NCI-H748 (cell line): ENCODE results near the gene KLHDC8B.

Experiments used
- DNase-seq: peaks from one replicate; lab custom pipeline; 2025; ENCODE audit not compliant: unreplicated experiment; lab: John Stamatoyannopoulos, UW

Gene KLHDC8B

DNA sequence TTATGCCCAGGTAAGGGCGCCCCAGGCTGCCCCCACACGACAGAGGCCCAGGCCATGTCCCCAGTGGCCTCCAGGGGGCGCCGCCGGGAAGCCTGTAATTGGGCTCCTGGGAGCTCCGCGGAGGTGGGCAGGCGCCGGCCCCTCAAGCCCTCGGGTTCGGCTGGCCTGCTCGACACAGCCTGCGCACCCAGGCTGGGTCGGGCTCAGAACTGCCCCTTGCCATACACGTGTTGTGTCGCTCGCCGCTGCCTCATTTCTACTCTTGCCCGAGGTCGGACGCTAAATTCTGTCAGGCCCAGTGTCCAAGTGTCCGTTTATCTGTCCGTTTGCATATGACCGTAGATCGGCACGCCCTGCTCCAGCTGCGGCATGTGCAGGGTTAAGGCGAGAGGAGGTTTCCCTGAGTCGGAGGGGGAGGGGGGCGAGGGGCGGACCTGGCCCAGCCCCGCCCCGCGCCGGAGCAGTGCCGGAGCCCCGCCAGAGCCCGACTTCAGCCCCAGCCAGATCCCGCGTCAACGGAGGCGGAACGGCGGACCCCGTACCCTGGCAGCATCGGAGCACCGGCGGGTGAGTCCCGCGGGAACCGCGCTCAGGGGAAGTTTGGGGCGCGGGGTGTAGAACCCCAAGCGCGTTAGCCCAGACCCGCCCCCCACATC, at the start of gene KLHDC8B:
Gene KLHDC8B, plus strand, starts transcription at position 480 of the 656 bp plus-strand sequence. CDS start 1,172 bp downstream, outside the sequence.
- DNase-seq, result peak; percentile 84

DNA sequence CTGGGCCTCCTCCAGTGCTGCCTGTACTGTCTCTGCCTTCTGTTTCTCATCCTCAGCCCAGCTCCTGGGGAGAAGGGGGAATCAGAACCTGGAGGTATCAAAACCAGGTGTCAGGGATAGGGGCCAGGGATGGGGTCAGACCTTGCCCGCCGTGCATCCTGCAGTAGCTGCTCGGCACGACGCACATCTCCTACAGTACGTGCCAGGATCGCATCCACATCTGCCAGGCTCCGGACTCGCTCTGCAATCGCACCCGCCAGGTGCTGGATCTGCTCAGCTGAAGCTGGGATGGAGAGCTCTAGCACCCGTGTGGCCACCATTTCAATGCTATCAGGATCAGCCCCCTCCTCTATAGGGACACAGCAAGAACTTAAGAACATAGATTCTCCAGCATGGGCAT, 49.4 kb upstream of the KLHDC8B start:
- DNase-seq, result no peak

- DNase-seq, result no peak
These were observed 48.9 kb upstream of the KLHDC8B start for GRCh38 chr3:49122451-49122850.

DNA sequence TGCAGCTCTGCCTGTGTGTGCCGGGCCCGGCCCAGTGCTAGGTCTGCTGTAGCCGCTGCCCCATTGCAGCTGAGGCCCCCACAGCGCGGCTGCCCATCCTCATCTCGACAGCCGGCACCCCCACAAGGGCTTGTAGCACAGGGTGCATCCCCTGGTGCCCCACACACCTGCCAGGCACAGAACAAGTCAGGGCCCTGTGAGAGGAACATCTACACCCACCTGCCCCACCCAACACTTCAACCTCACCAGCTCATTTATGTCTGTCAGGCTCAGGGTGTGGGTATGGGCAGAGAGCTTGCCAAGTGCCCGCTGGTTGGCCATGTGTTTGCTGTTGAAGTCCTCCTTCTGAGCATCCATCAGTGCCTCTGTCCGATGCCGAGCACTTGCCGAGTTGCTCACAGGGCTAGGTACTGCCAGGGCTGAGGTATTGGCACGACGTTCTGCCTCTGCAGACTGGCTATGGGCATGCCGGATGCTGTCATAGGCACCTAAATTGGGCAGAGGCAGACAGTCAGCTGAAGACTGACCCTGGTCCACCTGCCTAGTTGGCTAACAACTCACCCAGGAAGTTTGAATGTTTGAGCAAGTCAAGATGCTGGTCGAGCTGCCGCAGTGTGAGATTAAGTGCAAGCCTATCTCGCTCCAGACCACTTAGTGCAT, 48.4 kb upstream of the KLHDC8B start:
- DNase-seq, result no peak

GRCh38 chr3:49123687-49124086, 47.7 kb upstream of the KLHDC8B start:
- no peak for DNase-seq

DNA sequence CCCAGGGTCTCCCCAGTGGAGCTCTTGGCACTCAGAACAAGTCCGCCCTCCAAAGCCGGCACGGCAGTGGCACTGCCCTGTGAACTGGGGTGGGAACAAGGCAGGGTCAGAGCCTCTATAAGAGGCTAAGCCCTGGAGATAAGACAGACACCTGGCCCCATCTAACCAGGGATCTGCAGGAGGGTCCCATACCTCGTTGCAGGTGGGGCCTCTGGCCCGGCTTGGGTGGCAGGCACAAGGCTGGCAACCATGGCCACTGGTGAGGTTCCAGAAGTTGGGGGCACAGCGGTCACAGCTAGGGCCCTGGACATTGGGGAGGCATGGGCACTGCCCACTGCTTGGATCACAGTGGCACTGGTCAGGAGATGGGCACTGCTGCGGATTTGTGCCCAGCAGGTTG, 47.2 kb upstream of the KLHDC8B start:
- DNase-seq, result no peak

DNA sequence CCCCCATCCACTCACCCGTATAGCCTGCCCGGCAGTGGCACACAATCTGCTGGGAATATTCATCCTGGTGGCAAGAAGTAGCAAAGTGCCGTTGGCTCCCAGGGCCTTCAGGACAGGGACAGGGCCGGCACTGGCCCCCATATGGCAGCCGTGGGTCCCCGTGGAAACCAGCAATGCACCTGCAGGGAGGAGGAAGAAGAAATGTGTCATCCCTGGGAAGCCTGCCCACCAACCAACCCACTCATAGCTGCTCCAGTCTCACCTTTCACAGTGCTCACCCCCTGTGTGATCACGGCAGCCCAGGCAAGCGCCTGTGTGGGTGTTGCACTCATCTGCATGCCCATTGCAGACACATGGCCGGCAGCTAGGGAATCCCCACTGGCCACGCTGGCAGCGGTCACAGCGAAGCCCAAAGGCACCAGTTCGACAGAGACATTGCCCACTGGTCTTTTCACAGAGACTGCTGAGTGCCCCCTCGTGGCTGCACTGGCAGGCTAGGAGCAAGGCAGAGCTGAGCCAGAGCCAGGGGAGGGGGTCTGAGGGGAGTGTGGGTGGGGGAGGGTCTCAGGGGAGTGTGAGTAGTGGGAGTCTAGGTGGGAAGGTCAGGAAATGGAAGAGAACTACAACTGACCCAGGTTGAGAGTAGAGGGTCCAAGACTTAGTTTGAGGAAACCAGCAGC, 46.3 kb upstream of the KLHDC8B start:
- peak; percentile 4 for DNase-seq

DNA sequence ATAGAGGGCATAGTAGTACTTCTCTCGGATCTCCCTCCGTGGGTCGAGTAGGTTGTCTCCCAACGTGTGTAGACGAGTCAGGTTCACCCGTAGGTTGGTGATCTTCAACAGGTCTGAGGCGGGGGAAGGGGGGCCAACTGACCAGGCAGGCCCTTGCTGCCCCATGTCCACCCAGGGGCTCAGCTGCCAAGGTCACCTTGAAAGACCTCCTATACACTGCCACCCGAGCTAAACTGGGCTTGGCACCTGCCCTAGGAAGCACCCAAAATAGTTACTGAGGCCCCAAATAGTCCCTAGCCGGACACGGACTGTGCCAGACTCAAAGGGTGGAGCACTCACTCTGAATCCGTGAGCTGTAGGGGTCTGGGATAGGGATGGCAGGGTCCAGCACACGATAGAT, 40.4 kb upstream of the KLHDC8B start:
- no peak for DNase-seq

- DNase-seq, result no peak
These were observed 39.8 kb upstream of the KLHDC8B start for GRCh38 chr3:49131576-49131975.

GRCh38 chr3:49132073-49132436, 39.3 kb upstream of the KLHDC8B start:
- no peak for DNase-seq

DNA sequence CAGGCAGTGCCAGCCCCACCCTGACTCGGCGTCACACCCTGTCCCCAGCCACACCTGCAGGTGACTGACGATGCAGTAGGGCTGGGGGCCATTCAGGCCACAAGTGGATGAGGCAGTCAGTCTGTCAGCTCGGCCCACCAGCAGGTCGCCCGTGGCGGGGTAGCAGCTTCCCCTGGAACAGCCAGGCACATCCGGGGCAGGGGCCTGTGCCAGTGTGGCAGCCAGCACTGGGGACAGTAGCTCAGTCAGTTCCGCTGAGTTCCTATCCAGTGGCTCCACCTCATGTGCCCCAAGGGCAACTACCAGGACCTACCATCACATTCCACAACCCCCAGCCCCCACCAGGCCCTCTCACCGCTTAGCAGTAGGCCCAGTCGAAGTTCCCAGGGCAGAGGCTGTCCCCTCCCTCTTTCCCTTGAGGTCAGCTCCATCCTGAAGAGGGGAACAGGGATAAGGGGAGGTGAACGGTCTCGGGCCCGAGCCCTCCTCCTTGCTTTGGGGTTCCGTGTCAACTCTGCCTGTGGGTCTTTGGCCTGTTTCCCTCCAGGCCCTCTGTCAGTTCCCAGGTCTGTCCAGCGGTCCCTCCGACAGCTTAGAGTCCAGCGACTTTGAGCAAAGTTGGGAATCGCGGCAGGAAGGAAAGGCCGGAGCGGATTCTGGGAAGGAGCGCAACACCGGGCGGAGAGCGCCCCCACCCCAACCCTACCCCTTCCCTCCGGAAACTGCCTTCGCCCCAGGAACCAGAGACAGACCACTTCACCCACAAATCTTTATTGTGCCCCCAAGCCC, 38.8 kb upstream of the KLHDC8B start, which contains the start of gene LAMB2:
Gene LAMB2, minus strand, starts transcription at position 614 of the 789 bp plus-strand sequence. Its CDS starts 183 bp downstream, at position 431.
- DNase-seq, result no peak

- no peak for DNase-seq
These were observed 38.0 kb upstream of the KLHDC8B start for GRCh38 chr3:49133226-49133951.

DNA sequence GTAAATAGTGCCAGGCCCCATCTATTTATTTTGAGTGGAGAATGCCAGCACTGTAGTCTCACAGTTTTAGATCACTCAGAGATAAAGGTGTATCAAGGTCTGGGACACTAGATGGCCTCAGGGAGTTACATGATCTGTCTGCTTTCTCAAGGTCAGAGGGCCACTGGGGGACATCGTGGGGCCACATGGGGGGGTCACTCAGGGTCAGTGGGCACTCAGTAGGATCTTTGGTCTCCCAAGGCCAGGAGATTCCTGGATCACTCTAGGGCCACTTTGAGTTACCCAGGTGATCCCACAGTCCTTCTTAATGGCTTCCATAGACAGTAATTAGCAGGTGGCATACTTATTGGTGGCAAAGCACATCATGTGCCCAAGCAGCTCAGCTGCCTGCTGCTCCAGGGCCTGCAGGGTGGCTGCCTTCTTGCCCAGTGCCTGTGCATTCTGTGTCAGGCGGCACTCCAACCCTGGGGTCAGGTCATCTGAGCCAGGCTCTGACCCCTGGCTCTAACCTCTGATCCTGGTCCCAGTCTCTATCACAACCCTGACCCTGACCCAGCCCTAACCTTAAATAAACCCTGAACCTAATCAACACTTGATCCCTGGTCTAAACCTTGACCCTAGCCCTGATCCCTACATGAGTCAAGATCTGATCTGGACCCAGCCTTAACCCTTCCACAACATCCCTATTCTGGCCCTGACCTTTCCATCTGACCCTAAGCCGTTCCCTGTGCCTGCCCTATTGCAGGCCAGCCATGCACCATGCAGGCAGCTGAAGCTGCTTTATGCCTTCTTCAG, 36.7 kb upstream of the KLHDC8B start:
- no peak for DNase-seq

DNA sequence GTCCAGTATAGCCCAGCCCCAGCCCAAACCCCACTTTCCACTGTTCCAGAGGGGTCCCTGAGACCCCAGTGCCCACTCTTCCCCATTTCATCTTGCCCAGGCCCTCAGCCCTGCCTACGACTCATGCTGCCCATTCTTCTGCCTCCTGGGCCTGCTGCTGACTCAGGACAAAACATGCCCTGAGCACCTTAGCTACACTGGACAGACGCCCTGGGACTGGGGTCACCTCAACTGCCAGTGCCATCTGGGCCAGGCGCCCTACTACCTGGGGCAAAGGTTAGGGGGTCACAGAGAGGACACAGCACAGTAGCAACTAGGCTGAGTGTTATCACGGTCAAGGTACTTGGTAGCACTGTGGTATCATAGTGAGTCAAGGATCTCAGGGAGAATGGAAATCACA, 35.9 kb upstream of the KLHDC8B start:
- no peak for DNase-seq

GRCh38 chr3:49140080-49140479, 31.3 kb upstream of the KLHDC8B start:
- DNase-seq, result no peak

DNA sequence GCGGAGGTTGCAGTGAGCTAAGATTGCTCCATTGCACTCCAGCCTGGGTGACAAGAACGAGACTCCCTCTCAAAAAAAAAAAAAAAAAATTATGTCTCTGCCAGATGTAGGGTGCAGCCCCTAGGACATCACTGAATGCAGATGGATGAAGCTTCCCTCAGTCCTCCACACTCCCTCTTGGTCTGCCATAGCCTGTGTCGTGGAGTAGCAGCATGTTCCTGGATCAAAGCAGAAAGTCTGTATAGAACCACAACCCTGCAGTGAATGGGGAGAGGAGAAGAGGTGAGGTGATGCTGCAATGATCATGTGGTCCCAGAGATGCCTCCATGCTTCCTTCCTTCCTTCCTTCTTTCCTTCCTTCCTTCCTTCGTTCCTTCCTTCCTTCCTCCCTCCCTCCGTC, 23.2 kb upstream of the KLHDC8B start:
- no peak for DNase-seq

DNA sequence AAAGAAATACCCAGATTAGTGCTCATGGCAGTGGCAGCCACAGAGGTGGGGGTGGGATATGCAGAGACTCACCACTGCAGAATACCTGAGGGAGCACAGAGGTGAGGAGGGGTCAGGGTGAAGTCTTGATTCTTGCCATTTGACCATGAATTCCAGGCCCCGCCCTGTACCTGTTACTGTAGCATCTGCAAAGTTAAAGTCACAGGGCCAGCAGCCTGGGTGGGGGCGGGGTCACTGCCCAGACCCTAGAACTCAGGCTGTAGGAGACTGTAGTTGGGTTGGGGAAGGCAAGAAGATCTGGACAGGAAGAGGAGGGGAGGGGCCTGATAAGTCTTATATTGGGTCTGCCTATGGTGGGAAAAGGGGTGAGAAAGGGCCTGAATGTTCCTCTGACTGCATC, 19.8 kb upstream of the KLHDC8B start:
- no peak for DNase-seq

DNA sequence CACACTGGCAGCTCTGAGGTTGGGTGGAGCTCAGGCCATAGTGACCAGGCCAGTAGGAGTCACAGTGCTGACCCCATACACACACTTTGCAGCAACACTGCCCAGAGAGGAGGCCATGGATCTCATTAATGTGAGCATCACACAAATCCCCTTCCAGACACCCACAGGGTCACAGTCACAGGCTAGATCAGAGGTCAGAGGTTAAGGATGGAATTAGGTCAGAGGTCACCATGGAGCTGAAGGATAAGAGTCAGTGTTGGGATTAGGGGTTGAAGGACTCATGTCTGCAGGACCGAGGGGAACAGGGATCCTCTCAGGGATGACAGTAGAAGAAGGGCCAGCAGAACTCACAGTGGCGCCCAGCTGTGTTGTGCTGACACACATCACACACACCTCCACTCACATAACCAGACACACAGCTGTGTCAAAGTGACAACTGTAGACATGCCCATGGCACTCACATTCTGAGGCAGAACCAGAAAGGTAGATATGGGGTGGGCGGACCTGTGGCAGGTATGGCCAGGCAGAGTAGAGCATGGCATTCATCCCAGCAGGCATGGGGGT, 18.0 kb upstream of the KLHDC8B start:
- no peak for DNase-seq

GRCh38 chr3:49157289-49157688, 14.1 kb upstream of the KLHDC8B start:
- DNase-seq, result no peak
